ENCODE measurements around the gene ENO2.

The ENO2 gene

DNA sequence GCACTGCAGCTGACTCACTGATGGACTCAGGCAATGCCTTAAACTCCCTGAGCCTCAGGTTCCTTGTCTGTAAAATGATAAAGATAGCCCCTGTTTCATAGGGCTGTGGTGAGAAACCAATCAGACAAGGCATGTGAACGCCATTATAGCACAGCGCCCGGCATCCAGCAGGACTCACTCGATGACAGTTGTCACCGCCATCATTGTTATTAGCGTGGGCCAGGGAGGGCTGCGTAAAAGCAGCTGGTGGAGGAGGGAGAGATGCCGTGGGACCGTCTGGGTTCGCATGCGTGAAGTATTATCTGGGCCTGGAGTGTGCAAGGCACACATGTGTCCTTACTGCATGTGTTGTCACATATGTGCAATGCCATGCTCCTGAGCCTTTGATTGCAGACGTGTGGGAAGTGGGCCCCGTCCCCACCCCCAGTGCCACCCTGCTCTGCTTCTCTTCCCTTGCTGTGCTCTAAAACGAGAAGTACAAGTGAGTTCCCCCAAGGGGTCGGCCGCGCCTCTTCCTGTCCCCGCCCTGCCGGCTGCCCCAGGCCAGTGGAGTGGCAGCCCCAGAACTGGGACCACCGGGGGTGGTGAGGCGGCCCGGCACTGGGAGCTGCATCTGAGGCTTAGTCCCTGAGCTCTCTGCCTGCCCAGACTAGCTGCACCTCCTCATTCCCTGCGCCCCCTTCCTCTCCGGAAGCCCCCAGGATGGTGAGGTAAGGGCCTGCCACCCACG, 36.6 kb downstream of the ENO2 start, which contains the start of gene PTPN6:
Gene PTPN6 (plus strand): TSS at position 546 of the 730 bp plus-strand sequence. CDS start 157 bp downstream, at position 703.
- no peak within 1 kb of the TSS for H3K4me3 ChIP-seq (ENCODE audit: low read depth, low read length)
- no peak for TF ChIP-seq CTCF (conservative IDR thresholded peaks at IDR 0.05; ENCODE audit: low read depth, low read length)
- no peak for DNase-seq (ENCODE audit: low read depth)

DNA sequence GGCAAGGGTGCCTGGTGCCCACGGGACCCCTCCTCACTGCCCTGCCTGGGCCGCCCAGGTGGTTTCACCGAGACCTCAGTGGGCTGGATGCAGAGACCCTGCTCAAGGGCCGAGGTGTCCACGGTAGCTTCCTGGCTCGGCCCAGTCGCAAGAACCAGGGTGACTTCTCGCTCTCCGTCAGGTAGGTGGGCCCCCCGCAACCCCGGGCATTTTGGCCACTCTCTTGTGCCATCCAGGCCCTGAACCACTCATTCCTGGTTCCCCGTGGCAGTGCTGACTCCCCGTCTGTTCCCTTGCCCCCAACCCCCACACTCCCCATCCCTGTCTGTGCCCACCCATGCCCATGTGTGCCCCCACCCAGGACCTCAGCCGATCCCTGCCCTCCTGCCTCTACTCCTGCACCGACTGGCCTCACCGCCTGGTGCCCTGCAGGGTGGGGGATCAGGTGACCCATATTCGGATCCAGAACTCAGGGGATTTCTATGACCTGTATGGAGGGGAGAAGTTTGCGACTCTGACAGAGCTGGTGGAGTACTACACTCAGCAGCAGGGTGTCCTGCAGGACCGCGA, 37.3 kb downstream of the ENO2 start:
- TF ChIP-seq CTCF (conservative IDR thresholded peaks at IDR 0.05; ENCODE audit: low read depth, low read length) = no peak
- no peak overlapping the region for H3K4me3 ChIP-seq (ENCODE audit: low read depth, low read length)
- no peak for DNase-seq (ENCODE audit: low read depth)

DNA sequence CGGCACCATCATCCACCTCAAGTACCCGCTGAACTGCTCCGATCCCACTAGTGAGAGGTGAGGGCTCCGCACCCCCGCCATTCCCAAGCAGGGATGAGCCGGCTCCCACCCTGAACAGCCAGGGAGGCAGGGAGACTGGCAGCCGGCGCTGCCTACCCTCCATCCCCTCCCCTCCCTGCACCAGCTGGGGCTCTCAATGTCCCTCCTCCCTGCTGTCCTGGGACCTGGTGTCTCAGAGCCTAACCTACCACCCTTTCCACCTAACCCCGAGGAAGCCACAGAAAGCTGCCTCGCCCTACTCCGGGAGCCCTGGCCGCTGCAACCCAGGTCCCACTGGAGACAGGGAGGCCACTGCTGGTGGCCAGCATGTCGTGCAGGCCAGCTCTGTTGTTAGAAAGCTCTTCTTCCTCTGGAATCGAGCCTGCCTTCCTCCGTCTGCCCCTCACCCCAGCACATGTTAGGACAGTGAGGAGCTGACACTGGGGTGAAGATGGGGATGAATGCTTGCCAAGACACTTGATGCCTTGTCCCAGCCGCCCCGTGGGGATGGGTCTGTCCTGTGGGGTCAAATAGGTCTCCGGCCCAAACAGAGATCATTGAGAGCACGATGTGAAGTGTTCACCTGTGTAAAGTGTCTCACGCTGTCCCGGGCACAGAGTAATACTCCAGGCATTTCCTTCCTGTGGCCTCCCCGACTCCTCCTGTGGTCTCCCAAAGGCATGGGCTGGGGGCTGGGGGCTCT, 37.9 kb downstream of the ENO2 start:
- no peak for TF ChIP-seq CTCF (conservative IDR thresholded peaks at IDR 0.05; ENCODE audit: low read depth, low read length)
- DNase-seq (ENCODE audit: low read depth) = no peak
- no peak overlapping the region for H3K4me3 ChIP-seq (ENCODE audit: low read depth, low read length)

DNA sequence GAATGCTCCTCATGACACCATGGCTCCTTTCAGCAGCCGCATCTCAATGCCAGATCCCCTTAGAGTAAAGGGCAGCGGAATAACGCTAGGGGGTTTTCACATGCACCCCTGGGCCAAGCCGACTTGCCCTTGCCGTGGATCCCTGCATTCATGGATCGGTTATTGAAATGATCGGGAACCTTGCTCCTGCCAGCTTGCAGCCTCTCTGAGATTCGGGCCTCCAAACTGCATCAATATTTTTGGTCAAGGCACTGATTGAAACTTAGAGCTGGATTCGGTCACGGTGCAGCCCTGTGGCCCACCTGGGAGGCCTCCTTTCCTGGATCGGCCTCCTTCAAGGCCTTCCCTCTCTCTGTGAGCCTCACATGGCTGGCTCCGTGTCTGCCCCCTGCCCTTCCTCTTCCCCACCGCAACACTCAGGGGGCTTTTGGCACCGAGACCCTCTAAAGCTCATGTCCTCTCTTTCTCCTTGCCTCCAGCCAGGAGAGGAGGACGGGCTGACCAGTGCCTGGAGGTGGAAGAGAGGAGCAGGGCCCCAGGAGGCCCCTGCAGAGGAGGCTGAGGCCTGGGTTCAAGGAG, 38.6 kb downstream of the ENO2 start:
- DNase-seq (ENCODE audit: low read depth) = no peak
- TF ChIP-seq CTCF (conservative IDR thresholded peaks at IDR 0.05; ENCODE audit: low read depth, low read length) = no peak
- no peak overlapping the region for H3K4me3 ChIP-seq (ENCODE audit: low read depth, low read length)

DNA sequence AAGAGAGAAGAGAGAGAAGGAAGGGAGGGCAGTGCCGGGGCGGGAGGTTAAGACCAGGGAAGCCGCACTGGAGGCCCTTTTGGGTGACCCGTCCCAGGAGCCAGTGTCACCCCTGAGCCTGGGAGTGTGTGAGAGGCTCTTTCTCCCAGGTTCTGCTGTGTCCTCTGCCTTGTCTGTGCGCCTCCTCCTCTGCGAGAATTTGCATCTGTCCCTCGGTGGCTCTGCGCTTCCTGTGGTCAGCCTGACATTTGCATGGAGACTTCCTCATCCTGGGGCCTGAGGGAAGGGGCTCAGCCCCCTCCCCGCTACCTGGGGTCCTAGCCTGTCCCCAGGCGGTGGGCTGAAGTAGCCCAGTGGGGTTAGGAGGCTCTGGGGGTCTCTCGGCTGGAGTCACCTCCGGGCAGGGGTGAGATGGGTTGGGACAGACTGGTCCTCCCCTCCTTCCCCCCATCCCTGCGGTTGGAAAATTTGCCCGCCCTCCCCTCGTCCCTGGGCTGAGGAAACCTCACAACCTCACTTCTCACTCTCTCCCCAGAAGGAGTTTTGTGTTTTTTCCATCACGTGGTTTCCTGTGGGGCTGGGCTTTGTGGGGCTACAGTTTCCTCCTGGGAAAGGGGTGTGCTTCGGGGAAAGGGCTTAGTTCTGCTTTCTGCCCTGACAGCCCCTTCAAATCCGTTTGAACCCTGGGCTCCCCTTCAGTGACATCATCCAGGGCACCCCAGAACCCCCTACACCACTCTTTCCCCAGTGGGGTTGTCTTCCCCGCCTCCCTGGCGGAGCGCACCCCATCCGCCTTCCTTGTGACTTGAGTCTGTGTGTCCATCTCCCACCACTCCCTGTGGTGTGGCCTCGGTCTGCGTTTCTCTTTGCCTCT, 39.3 kb downstream of the ENO2 start:
- no peak overlapping the region for H3K4me3 ChIP-seq (ENCODE audit: low read depth, low read length)
- no peak for TF ChIP-seq CTCF (conservative IDR thresholded peaks at IDR 0.05; ENCODE audit: low read depth, low read length)
- DNase-seq (ENCODE audit: low read depth) = peak; percentile 65

All from choroid plexus epithelial cell (primary cell).